NCI-H524 (cell line): ENCODE results near the gene CABLES1.
"Not testable (repeated sequence)": the region's sequence is repeated elsewhere in the genome, so short reads cannot be mapped to it uniquely, and the experiment has no call there.

Source experiments
- DNase-seq, 2 experiments: peaks; one replicate each; lab custom pipeline; 2025; lab: John Stamatoyannopoulos, UW

Gene CABLES1

GRCh38 chr18:23109163-23109562 lies 26.1 kb upstream of the CABLES1 start:
- DNase-seq: not testable (repeated sequence)

- no peak for DNase-seq
These were observed 21.7 kb upstream of the CABLES1 start for GRCh38 chr18:23113576-23113975.

GRCh38 chr18:23114171-23114881 lies 21.0 kb upstream of the CABLES1 start:
- peak; percentile 29 to 70 for DNase-seq

GRCh38 chr18:23114911-23115310 lies 20.4 kb upstream of the CABLES1 start:
- DNase-seq: no peak

- no peak for DNase-seq
These were observed 19.6 kb upstream of the CABLES1 start for GRCh38 chr18:23115683-23116096.

- no peak for DNase-seq
These were observed 14.2 kb upstream of the CABLES1 start for GRCh38 chr18:23121133-23121532.

- DNase-seq: no peak
These were observed 12.7 kb upstream of the CABLES1 start for GRCh38 chr18:23122334-23123229.

- DNase-seq: no peak
These were observed 8.8 kb upstream of the CABLES1 start for GRCh38 chr18:23126376-23127056.

- DNase-seq: no peak
These were observed 8.2 kb upstream of the CABLES1 start for GRCh38 chr18:23127090-23127489.

GRCh38 chr18:23129355-23130002 lies 5.8 kb upstream of the CABLES1 start:
- DNase-seq: no peak

GRCh38 chr18:23131693-23132319 lies 3.5 kb upstream of the CABLES1 start:
- DNase-seq: peak; percentile 74 to 77

GRCh38 chr18:23133860-23134779 lies 1.2 kb upstream of the CABLES1 start:
- peak; percentile 37 to 64 for DNase-seq

GRCh38 chr18:23135550-23136325 lies 453 bp downstream of the CABLES1 start:
- DNase-seq: peak in 1 of 2 experiments; percentile 50

- DNase-seq: peak in 1 of 2 experiments; percentile 33
These were observed 1.2 kb downstream of the CABLES1 start for GRCh38 chr18:23136326-23137096.

- no peak for DNase-seq
These were observed 1.9 kb downstream of the CABLES1 start for GRCh38 chr18:23137097-23137635.

GRCh38 chr18:23137788-23138216 lies 2.5 kb downstream of the CABLES1 start:
- peak; percentile 46 to 88 for DNase-seq

- DNase-seq: peak in 1 of 2 experiments; percentile 21
These were observed 3.2 kb downstream of the CABLES1 start for GRCh38 chr18:23138471-23138870.
